ENCODE data around the gene CACHD1.
"Not testable (repeated sequence)": the region's sequence is repeated elsewhere in the genome, so short reads cannot be mapped to it uniquely, and the experiment has no call there.

CACHD1 gene

DNA sequence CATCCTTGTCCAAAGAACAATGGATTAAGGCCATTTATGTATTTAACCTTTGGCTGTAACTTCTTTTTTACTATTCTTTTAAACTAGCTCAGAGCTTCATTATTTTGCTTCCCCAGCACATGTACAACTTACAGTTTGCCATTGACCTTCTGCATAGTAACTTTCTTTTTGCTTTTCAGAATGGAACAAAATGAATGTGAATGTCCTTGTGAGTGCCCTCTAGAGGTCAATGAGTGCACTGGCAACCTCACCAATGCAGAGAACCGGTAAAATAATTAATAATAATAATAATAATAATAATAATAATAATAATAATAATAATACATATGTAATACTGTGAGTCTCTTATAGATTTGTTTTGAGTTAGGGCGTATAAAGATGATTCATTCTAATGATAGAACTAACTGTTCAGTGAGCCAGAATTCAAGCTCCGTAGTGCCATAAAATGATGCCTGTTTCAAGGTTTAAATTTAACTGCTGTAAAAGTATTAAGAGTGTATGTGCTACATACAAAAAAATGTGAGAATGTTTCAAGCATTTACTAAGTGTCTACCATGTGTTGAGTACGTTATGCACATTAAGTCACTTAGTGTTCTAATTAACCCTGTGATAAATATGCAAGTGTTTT, 205.9 kb downstream of the CACHD1 start:
- DNase-seq: peak; percentile 18

- DNase-seq: no peak
These were observed 206.5 kb downstream of the CACHD1 start for GRCh38 chr1:64676386-64676785.

GRCh38 chr1:64677532-64677931, 207.6 kb downstream of the CACHD1 start:
- DNase-seq: no peak

GRCh38 chr1:64678366-64678765, 208.4 kb downstream of the CACHD1 start:
- no peak for DNase-seq

GRCh38 chr1:64679177-64679576, 209.2 kb downstream of the CACHD1 start:
- no peak for DNase-seq

- DNase-seq: no peak
These were observed 210.7 kb downstream of the CACHD1 start for GRCh38 chr1:64680599-64680998.

DNA sequence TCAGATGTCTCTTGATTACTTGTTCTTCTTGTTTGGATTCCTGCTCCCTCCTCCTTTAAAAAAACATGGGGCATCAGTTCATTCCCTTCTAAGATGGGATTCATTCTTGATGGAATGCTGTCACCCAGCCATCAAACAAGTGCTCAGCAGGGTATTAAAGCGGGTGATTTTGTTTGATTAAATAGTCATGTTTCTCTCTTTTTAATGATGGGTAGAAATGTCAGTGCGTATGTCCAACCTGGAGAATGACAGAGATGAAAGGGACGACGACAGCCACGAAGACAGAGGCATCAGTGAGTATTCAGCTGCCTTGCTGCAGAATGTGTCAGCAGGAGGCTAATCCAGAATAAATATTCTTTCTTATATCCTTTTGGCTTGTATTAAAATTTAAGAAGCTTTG, 211.1 kb downstream of the CACHD1 start:
- DNase-seq: no peak

- no peak for DNase-seq
These were observed 213.5 kb downstream of the CACHD1 start for GRCh38 chr1:64683419-64683818.

DNA sequence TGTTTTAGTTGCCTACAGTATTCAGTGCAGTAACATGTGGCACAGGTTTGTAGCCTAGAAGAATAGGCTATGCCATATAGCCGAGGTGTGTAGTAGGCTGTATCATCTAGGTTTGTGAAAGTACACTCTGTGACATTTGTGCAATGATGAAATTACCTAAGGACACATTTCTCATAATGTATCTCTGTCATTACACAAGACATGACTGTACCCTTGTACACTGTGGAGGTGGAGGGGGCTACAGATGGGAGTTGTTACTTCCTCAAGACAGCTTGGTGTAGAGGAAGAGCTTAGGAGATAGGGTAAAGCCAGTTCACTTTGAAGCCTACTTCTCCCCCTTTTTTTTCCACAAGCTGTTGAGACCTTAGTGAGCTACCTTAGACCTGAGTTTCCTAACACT, 215.3 kb downstream of the CACHD1 start:
- no peak for DNase-seq

DNA sequence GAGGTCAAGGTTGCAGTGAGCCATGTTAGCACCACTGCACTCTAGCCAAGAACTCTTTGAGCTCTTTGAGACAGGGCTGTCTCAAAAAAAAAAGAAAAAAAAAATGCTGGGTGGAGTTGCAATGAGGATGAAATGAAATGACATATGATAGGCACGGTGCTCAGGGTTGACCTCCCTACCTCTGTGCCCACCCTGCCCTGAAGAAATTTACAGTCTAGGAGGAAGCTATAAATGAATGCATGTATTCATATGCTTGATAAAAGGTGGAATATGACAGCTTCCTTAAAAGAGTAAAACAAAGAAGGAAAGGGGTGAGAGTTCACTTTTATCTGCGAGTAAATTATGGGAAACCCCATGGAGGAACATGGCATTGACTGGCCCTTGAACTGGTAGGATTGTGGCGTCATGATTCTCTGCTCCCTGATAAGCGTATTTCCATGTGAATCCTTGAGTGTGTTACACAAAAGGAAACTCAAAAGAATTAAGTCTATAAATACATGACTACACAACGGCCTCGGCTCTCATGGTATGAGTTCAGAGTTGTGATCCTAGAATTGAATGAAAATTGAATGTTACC, 215.9 kb downstream of the CACHD1 start:
- DNase-seq: no peak

DNA sequence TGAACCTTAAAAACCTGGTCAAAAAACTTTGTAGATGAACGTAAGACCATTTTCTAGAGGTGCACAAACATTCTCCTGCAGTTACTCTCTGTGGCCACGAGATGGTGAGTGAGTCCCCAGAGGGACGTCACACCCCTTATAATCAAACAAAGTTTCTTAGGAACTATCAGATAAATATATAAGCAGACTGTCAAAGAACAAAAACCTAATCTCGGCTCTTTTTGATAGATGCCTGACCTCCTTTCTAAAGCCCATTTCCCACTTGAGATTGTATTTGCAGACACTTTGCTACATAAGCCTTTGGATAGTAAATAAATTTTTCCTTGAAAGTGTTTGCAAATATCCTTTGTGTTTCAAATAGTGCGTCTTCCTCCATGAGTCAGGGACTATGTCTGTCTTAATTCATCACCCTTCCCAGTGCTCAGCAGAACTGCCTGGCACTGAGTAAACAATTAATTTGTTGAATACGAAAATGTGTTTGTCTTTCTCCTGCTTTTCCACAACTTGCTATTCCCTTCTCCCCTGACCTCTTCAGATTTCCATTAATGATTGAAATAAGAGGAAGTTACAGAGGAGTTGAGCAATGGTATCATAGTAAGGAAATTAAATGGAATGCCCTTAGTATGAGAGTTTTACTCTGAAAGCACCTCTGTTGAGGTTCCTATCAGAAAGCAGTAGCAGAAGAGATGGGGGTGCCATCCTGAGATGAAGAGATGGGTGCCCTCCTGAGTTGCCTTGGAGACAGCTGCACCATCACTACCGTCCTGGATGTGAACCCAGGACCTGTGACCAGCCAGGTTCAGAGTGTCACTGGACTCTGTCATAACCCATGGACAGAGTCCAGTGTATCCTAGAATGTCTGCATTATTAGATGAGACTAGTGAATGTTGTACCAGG, 217.1 kb downstream of the CACHD1 start:
- peak; percentile 49 for DNase-seq

DNA sequence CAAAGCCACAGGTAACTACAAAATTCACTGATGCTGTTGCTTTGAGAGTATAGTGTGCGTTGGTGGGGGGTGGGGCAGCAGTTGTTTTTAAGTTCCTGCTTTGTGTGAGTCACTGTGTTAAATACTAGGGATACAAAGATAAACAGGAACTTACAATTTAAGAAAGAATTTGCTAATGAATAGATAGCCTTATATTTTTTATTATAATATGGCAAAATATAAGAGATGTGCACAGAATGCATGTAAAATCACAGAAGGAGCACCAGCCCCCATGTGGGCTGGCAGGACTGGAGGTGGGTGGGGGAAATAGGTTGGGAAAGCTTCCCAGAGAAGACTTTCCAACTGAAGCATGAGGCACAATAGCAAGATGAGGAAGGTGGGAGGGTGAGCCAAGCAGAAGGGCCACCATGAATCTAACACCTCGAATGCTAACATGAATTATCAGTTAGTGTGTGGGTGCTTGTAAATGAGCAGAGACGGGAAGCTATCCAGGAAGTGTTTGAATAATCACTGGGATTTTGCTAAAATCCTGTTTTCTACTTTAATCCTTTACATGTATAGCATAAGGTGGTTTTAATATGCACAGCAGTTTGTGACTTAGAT, 217.9 kb downstream of the CACHD1 start:
- DNase-seq: no peak

DNA sequence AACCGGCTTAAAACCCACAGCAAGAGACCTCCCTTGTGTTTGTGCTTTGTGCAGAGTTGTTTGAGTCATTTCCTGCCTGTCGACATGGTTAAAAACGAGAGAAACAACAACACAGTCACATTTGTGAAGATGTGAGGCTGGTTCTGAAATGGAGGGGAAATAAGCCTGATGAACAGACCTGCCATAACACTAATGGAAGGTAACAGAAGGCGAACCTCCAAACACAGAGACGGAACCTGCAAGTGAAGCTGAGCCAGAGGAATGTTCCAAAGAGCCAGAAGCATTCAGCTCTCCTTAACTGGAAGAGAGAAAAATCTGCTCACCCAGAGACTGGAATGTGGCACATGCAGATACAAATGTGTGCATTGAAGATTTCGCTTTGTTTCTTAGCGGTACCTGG, 221.7 kb downstream of the CACHD1 start:
- no peak for DNase-seq

GRCh38 chr1:64692911-64693310, 223.0 kb downstream of the CACHD1 start:
- no peak for DNase-seq

DNA sequence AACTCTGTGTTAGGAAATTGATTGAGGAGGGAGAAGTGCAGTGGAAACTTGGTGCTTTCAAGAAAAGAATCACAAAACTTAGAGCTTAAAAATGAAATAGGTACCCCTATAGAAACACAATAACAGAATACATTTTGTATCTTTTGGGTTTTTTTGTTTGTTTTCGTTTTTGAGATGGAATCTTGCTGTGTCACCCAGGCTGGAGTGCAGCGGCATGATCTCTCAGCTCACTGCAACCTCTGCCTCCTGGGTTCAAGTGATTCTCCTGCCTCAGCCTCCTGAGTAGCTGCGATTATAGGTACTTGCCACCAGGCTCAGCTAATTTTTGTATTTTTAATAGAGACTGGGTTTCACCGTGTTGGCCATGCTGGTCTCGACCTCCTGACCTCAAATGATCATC, 223.5 kb downstream of the CACHD1 start:
- DNase-seq: no peak

DNA sequence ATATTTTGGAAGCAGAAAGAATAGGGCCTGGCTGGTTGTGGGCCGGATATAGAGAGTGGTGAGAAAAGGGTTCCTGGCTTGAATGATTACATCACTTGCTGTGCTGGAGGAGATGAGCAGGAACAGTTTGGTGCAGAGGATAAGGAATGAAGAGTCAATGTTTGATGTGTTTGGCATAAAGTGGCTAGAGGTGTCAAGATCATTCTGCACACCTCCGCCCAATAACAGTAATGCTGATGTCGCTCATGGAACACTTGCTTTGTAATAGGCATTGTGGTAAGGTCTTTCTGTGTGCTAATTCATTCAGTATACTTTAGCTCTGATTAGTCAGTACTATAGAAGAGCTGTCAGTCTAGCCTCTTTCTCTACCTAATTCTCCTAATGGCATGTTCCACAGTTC, 226.9 kb downstream of the CACHD1 start:
- no peak for DNase-seq

DNA sequence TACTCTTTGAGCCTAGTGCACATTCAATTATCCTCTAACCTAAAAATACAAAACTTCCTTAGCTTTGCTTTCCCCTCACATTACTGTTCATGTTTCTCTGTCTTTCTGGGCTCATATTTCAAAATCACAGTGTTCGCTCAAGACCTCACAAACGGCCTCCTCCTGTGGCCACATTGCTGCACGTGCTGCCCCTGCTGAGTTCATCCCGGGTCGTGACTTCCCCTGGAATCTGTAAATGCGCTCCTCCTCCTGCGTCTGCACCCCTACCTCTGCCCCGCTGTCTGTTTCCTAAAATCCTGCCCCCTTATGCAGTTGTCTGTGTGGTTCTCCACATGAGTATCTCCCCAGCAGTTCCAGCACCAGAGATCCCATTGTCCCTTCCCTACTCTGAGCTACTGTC, 229.4 kb downstream of the CACHD1 start:
- DNase-seq: no peak

DNA sequence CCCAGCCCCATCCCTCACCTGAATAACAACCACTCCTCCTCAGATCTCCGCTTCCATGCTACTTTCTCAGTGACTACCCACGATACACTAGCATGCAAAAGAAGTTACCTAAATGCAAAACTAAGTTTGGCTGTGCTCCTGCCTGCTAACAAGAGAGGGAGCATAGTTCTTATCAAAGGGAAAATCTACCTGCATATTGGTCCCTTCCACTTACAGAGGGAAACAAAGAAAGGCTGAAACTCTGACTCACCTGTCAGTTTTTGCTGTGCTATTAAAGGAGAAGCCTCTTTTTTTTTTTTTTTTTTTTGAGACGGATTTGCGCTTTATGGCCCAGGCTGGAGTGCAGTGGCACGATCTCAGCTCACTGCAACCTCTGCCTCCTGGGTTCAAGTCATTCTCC, 231.1 kb downstream of the CACHD1 start:
- no peak for DNase-seq

- DNase-seq: no peak
These were observed 232.0 kb downstream of the CACHD1 start for GRCh38 chr1:64701886-64702285.

DNA sequence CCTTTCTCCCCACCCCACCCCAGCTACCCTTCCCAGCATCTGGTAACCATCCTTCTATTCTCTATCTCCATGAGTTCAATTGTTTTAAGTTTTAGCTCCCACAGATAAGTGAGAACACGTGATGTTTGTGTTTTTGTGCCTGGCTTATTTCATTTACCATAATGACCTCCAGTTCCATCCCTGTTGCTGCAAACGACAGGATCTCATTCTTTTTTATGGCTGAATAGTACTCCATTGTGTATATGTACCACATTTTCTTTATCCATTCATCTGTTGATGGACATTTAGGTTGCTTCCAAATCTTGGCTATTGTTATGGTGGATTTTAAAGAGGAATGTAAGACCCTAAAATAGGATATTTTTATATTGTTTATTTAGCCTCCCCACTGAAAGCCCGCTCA, 232.7 kb downstream of the CACHD1 start:
- DNase-seq: not testable (repeated sequence)

DNA sequence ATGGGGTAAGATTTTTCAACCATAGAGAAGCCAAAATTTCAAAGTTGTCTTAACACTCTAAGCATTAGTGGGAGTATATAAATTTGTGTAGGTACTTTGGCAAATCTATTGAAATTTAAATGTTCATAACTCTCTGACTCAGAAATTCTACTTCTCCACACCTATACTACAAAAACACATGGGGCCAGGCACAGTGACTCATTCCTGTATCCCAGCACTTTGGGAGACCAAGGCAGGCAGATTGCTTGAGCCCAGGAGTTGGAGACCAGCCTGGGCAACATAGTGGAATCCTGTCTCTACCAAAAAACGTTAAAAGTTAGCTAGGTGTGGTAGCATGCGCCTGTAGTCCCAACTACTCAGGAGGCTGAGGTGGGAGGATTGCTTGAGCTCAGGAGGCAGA, 233.7 kb downstream of the CACHD1 start:
- no peak for DNase-seq

- no peak for DNase-seq
These were observed 235.7 kb downstream of the CACHD1 start for GRCh38 chr1:64705591-64705990.

DNA sequence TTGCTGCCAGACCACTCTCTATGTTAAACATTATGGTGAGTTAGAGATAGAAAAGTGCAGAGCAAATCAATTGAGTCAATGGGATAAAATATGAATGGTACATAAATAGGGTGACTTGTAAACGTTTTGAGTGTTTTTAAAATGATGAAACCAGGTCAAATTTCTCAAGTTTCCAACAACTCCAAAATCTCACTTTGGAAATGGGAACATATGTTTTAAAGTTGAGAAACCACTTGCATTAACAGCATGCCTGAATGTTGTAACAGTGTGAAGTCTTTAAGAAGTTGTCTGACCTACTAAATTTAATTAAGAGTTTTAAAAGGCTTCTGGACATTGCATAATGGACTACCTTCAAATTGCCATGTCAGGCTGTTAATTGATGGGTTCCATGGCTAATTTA, 241.3 kb downstream of the CACHD1 start:
- no peak for DNase-seq

GRCh38 chr1:64712049-64712448, 242.1 kb downstream of the CACHD1 start:
- no peak for DNase-seq

Measured in CD4-positive, alpha-beta T cell treated with Interleukin-10 for 1 hour (primary cell).